NOMO-1 (cell line): ENCODE data around the gene KSR1.
"Not testable (repeated sequence)": the region's sequence is repeated elsewhere in the genome, so short reads cannot be mapped to it uniquely, and the experiment has no call there.

ENCODE experiments used
- DNase-seq, 2 experiments: peaks; one replicate each; lab custom pipeline; 2025; ENCODE audit not compliant: unreplicated experiment in 2 of 2; lab: John Stamatoyannopoulos, UW

KSR1 gene

GRCh38 chr17:27650836-27651235 is 194.6 kb downstream of the KSR1 start:
- DNase-seq, result no peak

DNA sequence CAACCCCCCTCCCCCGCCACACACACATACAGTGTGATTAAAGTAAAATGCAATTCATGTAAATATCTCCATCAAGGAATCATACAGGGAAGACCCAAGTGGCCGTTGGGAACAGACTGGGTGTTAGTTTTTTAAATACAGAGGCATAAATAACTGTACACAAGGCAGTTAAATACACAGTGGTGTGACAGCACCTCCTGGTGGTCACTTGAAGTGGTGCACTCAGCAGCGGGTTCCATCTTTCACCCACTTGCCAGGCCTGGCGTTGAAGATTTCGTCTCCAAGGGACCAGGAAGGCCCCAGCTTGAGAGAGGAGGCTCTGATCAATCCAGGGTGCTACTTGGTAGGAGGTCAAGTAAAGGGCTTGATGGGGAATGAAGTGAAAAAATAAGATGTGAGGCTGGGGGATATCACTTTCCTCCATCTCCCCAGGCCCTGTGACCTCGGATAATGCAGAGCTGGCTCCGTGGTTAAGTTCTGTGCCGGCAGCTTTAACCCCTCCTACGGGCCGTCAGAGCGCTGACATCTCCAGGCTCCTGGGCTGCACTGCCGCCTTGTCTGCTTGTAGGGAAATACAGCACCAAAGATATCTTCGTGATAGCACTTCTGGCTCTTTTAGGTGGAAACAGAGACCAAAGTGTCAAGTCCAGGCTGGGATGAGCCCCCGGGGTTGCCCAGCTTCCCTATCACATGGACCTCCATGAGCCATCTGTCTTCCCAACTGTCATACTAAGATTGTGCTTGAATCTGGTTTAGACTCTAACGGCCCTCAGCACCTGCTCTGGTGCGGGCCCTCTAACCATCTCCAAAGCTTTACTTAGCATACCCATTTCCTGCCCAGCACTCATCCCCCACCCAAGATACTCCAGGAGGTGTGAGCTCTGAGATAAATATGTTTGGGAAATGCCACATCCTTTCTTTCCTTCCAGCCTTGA is 195.4 kb downstream of the KSR1 start:
- peak in 1 of 2 experiments; percentile 1 for DNase-seq

- DNase-seq, result not testable (repeated sequence)
These were observed 197.3 kb downstream of the KSR1 start for GRCh38 chr17:27653449-27653971.

DNA sequence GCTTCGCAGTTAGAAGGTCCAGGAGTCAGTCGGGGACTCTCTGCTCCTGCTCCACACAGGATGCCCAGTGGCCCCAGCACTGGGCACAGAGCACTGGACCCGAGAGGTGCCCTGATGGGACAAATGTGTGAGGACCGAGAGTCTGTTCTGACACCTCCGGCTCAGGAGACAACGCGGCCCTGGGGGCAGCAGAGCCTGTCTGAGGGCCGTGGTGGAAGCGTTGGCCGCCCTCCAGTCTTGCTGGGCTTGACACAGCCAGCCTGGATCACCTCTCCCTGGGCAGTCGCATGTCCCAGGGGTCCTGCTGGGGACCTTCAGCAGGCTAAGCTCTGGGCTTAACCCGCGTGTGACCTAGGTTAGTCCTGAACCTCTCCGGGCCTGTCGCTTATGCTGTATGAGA is 197.9 kb downstream of the KSR1 start:
- DNase-seq, result no peak

GRCh38 chr17:27654654-27655524 is 198.6 kb downstream of the KSR1 start:
- DNase-seq, result peak; percentile 65 to 78

DNA sequence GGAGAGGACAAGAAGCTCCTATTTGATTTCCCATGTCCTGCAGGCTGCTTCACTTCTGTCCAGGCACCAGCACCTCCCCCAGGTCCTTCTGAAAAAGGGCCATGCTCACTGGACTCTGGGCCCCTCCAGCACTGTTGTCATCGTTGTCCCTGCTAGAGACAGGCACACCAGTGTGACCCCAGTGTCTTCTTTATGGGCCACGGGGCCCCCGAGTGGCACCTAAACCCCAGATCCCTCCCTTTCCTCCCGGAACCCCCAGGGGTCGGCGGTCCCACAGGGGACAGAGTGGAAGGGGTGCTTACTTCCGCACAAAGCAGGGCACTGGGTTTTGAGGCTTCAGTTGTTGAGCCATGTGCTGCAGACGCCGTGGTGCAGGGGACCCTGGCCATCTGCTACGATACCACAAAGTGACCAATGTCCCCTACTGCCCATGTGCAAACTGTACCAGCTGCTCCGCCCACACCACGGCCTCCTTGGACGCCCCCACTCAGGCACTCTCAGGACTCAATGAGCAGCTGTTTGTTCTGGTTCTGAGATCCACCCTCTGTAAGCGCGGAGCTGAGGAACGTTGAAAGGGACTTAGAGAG is 199.4 kb downstream of the KSR1 start:
- DNase-seq, result not testable (repeated sequence)

- DNase-seq, result not testable (repeated sequence)
These were observed 200.4 kb downstream of the KSR1 start for GRCh38 chr17:27656620-27657019.

- peak in 1 of 2 experiments; percentile 3 for DNase-seq
These were observed 201.4 kb downstream of the KSR1 start for GRCh38 chr17:27657620-27658019.

GRCh38 chr17:27659683-27660082 is 203.4 kb downstream of the KSR1 start:
- no peak for DNase-seq

GRCh38 chr17:27660436-27660835 is 204.2 kb downstream of the KSR1 start:
- DNase-seq, result no peak

DNA sequence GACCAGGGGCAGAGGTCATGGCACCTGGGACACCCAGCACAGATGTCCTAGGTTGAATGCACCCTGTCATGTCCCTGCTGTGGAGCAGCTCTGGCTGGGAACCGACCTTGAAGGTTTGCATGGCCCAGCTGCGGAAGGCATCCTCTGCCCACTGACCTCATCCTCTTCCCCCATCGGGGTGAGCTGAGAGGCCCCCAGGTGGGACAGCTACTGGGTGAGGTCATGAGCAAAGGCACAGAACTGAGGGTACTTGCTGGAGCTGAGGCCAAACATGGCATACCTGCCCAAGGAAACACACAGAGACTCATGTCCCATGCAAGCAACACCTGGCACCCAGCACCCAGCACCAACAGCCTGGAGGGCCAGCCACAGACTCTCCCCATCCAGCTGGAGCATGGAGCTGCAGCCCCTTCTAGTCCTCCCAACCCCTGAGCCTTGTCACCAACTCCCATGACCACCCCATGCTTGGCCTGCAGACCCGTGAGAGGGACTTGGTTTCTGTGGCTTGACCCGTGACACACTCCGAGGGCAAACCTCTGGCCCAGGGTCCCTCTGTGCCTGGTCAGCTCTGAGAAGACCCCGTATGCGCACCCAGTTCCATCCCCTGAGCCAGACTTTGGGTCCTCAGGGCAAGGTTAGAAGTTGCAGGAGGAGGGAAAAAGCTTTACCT is 207.8 kb downstream of the KSR1 start:
- DNase-seq, result no peak

- no peak for DNase-seq
These were observed 208.3 kb downstream of the KSR1 start for GRCh38 chr17:27664606-27664965.

GRCh38 chr17:27665549-27665948 is 209.3 kb downstream of the KSR1 start:
- DNase-seq, result no peak

- not testable (repeated sequence) for DNase-seq
These were observed 210.0 kb downstream of the KSR1 start for GRCh38 chr17:27666270-27666669.

GRCh38 chr17:27666831-27667560 is 210.7 kb downstream of the KSR1 start:
- DNase-seq, result no peak

- DNase-seq, result no peak
These were observed 211.6 kb downstream of the KSR1 start for GRCh38 chr17:27667656-27668487.

- no peak for DNase-seq
These were observed 212.2 kb downstream of the KSR1 start for GRCh38 chr17:27668488-27668823.

- no peak for DNase-seq
These were observed 212.9 kb downstream of the KSR1 start for GRCh38 chr17:27669136-27669535.

DNA sequence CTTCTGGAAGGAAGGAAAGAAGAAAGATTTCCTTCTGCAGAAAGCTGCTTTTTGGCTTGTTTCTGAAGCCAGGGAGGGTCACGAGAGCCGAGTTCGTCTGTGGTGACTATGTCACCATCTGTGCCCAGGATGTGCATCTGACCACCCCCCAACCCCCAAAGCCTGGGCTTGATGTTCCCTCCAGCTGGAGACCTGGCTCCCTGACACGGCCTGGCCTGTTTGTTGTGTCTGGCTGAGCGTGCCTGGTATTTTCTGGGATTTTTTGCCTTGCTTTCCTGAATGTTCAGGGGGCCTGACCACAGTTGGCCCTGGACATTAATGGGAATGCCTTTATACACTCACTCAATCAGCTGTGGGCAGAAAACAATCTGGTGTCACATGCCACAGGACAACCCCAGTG is 213.6 kb downstream of the KSR1 start:
- DNase-seq, result no peak
